ENCODE results near the gene CDK5R2.

GRCh38 chr2:218959761-218960308, 369 bp downstream of the CDK5R2 start:
- no peak for TF ChIP-seq POLR2A (IDR thresholded peaks at IDR 0.05; ENCODE audit: low read depth, low read length)
- TF ChIP-seq POLR2AphosphoS5 (IDR thresholded peaks at IDR 0.05; ENCODE audit: low read depth, low read length): no peak
- no peak for TF ChIP-seq TAF1 (IDR thresholded peaks at IDR 0.05; ENCODE audit: low read depth, low read length)
- TF ChIP-seq SPI1 (IDR thresholded peaks at IDR 0.05; ENCODE audit: low read depth, low read length): no peak
- no peak for TF ChIP-seq PAX5 (IDR thresholded peaks at IDR 0.05; ENCODE audit: insufficient read depth, low read length, severe bottlenecking)
- TF ChIP-seq POU2F2 (IDR thresholded peaks at IDR 0.05; ENCODE audit: low read depth, low read length): no peak

All from GM12891 (cell line).